Measurements from ENCODE around the gene NACC2. TPM values are rescaled to one million over a fixed set of nuclear protein-coding genes. Genes with fewer than 3 reads are reported as not detected.

Gene NACC2
- total and polyA plus RNA-seq, 2 experiments from 2014 or later = 4.4 to 12.0 TPM

DNA sequence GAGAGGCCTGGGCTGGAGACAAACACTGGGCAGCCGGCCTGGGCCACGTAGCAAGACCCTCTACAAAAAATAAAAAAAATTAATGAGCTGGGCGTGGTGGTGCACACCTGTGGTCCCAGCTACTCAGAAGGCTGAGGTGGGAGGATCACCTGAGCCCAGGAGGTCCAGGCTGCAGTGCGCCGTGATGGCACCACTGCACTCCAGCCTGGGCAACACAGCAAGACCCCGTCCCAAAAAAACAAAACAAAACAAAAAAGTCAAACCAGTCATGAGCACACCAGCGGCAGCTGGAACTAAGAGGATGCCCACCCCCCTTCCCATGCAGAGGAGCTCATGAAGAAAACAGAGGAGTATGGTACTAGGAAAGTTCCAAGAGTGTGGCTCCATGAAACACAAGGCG, 131.8 kb downstream of the NACC2 start:
- no peaks in the 10 kb centered on the region for H3K36me3 ChIP-seq
- no peak overlapping the region for H3K4me3 ChIP-seq
- H3K9me3 ChIP-seq (ENCODE audit: low read depth) = no peaks in the 10 kb centered on the region
- no peak for DNase-seq (ENCODE audit: low read depth in 1 of 2, low spot score in 1 of 2)
- peaks cover 8% of the 10 kb centered on the region for H3K27me3 ChIP-seq
- H3K27ac ChIP-seq = no peak overlapping the region
- H3K4me1 ChIP-seq (ENCODE audit: low read depth) = peaks cover 9% of the 10 kb centered on the region
- TF ChIP-seq, protein P1, sequence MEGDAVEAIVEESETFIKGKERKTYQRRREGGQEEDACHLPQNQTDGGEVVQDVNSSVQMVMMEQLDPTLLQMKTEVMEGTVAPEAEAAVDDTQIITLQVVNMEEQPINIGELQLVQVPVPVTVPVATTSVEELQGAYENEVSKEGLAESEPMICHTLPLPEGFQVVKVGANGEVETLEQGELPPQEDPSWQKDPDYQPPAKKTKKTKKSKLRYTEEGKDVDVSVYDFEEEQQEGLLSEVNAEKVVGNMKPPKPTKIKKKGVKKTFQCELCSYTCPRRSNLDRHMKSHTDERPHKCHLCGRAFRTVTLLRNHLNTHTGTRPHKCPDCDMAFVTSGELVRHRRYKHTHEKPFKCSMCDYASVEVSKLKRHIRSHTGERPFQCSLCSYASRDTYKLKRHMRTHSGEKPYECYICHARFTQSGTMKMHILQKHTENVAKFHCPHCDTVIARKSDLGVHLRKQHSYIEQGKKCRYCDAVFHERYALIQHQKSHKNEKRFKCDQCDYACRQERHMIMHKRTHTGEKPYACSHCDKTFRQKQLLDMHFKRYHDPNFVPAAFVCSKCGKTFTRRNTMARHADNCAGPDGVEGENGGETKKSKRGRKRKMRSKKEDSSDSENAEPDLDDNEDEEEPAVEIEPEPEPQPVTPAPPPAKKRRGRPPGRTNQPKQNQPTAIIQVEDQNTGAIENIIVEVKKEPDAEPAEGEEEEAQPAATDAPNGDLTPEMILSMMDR (IDR thresholded peaks at IDR 0.05; ENCODE audit: low read depth, low read length) = no peak

DNA sequence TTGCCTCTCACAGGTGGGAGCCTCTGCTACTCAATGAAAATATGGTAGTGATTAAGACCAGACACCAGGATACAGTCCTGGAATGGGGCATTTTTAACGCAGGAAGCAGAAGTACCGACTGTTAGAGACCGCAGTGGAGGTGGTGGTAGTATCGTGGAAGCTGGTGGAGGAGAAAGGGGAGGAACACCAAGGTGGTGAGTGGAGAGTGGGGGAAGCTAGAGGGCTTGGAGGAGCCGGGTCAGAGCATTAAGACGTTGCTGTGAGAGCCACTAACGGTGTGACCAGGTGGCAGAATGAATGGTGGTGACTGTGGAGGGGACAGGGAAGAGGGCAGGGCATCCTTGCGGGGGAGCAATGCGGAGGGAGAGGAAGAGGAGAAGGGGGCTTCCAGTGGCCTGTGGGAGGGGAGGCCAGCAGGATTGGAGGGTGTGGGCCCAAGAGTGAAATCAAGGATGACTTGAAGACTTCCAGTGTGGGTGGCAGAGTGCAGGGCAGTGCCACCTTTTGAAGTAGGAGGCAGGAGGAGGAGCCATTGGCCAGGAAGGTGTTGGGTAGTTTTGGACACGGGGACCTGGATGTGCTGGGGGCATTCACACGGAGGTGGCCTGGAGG, 132.3 kb downstream of the NACC2 start:
- H3K27ac ChIP-seq = no peak overlapping the region
- no peak overlapping the region for H3K4me3 ChIP-seq
- no peaks in the 10 kb centered on the region for H3K36me3 ChIP-seq
- H3K27me3 ChIP-seq = peaks cover 8% of the 10 kb centered on the region
- DNase-seq (ENCODE audit: low read depth in 1 of 2, low spot score in 1 of 2) = no peak
- H3K4me1 ChIP-seq (ENCODE audit: low read depth) = peaks cover 9% of the 10 kb centered on the region
- no peaks in the 10 kb centered on the region for H3K9me3 ChIP-seq (ENCODE audit: low read depth)
- TF ChIP-seq, protein P1 (IDR thresholded peaks at IDR 0.05; ENCODE audit: low read depth, low read length) = no peak

DNA sequence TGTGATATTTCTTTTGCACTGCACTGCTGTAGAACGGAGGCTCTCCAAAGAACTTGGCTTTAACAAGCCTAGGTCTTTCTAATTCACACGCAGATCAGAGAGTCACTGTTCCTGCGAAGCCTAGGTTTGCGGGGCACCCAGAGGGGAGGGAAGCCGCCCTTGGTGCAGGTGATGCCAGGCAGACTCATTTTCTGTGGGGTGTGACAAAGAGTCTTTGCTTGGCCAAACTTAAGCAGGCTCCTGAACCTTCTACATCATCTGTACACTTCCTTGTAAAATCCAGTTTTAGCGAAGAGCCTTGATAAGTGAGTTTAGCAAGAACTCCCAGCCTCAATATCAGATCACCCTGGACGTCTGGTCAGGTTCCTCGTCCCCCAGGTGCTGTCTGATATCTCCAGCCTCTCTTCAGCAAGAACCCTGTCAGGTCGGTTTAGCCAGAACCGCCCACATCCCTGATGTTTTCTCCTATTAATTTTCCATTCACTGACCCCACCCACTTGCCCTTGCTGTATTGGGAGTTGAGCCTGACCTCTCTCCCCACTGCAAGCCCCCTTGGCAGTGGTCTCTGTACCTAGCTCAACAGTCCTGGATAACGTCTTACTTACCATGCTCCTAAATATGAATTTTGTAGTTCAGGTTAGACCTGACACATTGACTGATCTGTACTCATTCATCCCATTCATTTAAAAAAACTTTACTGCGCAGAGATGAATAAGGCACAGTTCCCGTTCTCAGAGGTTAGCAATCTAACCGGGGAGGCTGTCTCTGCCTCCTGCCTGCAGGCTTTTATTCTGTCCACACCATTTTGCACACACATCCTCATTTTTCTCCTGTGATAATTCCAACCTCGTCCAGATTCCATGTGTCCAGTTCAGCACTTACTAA, 133.0 kb downstream of the NACC2 start:
- TF ChIP-seq, protein P1 (IDR thresholded peaks at IDR 0.05; ENCODE audit: low read depth, low read length) = no peak
- no peak overlapping the region for H3K27ac ChIP-seq
- no peak for DNase-seq (ENCODE audit: low read depth in 1 of 2, low spot score in 1 of 2)
- no peaks in the 10 kb centered on the region for H3K36me3 ChIP-seq
- H3K4me1 ChIP-seq (ENCODE audit: low read depth) = peaks cover 9% of the 10 kb centered on the region
- peaks cover 8% of the 10 kb centered on the region for H3K27me3 ChIP-seq
- no peak overlapping the region for H3K4me3 ChIP-seq
- no peaks in the 10 kb centered on the region for H3K9me3 ChIP-seq (ENCODE audit: low read depth)

DNA sequence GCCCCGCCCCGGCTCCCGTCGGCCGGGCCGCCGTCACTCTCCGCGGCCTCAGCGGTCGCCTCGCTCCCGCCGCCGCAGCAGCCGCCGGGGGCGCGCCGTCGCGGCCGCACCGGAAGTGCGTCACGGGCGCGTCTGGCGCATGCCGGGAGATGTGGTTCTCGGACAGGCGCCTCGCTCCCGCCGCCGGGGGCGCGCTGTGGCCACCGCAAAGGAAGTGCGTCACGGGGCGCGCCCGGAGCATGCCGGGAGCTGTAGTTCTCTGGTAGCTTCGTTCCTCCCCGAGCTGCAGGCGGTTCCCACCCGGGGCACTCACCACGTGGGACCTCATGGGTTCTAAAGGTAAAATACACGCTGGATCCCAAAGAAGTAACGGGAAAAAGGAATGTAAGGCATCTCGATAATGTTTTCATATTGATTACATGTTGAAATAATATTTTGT, 133.8 kb downstream of the NACC2 start, which contains the start of gene UBAC1:
UBAC1 (minus strand) TSS at position 97 of the 439 bp plus-strand sequence. CDS start 211 bp downstream, outside the sequence.
- DNase-seq (ENCODE audit: low read depth in 1 of 2, low spot score in 1 of 2) = peak; percentile 97 to 98

More for the DNA sequence above, 133.8 kb downstream of the NACC2 start, which contains the start of gene UBAC1:
- TF ChIP-seq, protein P1 (IDR thresholded peaks at IDR 0.05; ENCODE audit: low read depth, low read length) = no peak
- Histone ChIP-seq H3K4me3 (peak within 1 kb of the TSS; percentile 65), H3K27me3 (peaks cover 8% of the 10 kb centered on the region), H3K4me1 (ENCODE audit: low read depth) (peaks cover 9% of the 10 kb centered on the region), H3K9me3 (ENCODE audit: low read depth) (no peaks in the 10 kb centered on the region), H3K27ac (peak within 1 kb of the TSS; percentile 11), H3K36me3 (no peaks in the 10 kb centered on the region)

Data from cardiac muscle cell (in vitro differentiated cells and primary cell).